ENCODE measurements around the gene CEP83. TPM values are rescaled to one million over a fixed set of nuclear protein-coding genes. Genes with fewer than 3 reads are reported as not detected.

CEP83 gene
- total and polyA plus RNA-seq, 9 of the 15 experiments (the other 6 are each of a cell fraction or from before 2014, with no cell fraction given), result 5.3 to 40.5 (median 31.3) TPM

GRCh38 chr12:94459728-94460615, at the start of gene CEP83 (continued):
- TF ChIP-seq, protein P1, sequence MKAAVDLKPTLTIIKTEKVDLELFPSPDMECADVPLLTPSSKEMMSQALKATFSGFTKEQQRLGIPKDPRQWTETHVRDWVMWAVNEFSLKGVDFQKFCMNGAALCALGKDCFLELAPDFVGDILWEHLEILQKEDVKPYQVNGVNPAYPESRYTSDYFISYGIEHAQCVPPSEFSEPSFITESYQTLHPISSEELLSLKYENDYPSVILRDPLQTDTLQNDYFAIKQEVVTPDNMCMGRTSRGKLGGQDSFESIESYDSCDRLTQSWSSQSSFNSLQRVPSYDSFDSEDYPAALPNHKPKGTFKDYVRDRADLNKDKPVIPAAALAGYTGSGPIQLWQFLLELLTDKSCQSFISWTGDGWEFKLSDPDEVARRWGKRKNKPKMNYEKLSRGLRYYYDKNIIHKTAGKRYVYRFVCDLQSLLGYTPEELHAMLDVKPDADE (conservative IDR thresholded peaks at IDR 0.05; ENCODE audit: control insufficient read depth, low read depth, low read length), result peak; percentile 76; the same call in 1 of the 2 replicates
- TF ChIP-seq SUPT5H (IDR thresholded peaks at IDR 0.05) (peak; percentile 90), TAF1 (IDR thresholded peaks at IDR 0.05; ENCODE audit: control insufficient read depth, extremely low read depth, insufficient read depth, low read length, severe bottlenecking) (peak; percentile 78), ETV6 (IDR thresholded peaks at IDR 0.05; ENCODE audit: borderline replicate concordance in 1 of 2, low read depth in 2 of 2, low read length in 1 of 2) (no peak), ETV6 (CRISPR knock-in tag; IDR thresholded peaks at IDR 0.05; ENCODE audit: borderline replicate concordance) (0 out of 2 replicates have a peak, but pooled peaks have one; percentile 57), HDAC1 (IDR thresholded peaks at IDR 0.05) (peak in 1 of 2 experiments; percentile 31; a peak in 2 of 4 replicates), TCF3 (CRISPR knock-in tag; IDR thresholded peaks at IDR 0.05) (no peak; the same call in none of the 2 replicates), KDM5B (IDR thresholded peaks at IDR 0.05; ENCODE audit: insufficient replicate concordance, low read depth, low read length) (peak; percentile 65), LCOR (CRISPR knock-in tag; IDR thresholded peaks at IDR 0.05) (0 out of 2 replicates have a peak, but pooled peaks have one; percentile 47), MYBL2 (IDR thresholded peaks at IDR 0.05; ENCODE audit: low read depth) (peak; percentile 88), MYBL2 (CRISPR knock-in tag; IDR thresholded peaks at IDR 0.05; ENCODE audit: borderline replicate concordance) (no peak), ZNF324 (CRISPR knock-in tag; IDR thresholded peaks at IDR 0.05) (0 out of 2 replicates have a peak, but pooled peaks have one; percentile 7), MTA3 (IDR thresholded peaks at IDR 0.05; ENCODE audit: borderline replicate concordance) (peak; percentile 83), TAF7 (tag; IDR thresholded peaks at IDR 0.05) (0 out of 2 replicates have a peak, but pooled peaks have one; percentile 54), ZBTB9 (CRISPR knock-in tag; IDR thresholded peaks at IDR 0.05) (peak; percentile 53; the same call in 1 of the 2 replicates)
- TF ChIP-seq, protein P2, sequence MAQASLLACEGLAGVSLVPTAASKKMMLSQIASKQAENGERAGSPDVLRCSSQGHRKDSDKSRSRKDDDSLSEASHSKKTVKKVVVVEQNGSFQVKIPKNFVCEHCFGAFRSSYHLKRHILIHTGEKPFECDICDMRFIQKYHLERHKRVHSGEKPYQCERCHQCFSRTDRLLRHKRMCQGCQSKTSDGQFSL (CRISPR knock-in tag; IDR thresholded peaks at IDR 0.05), result peak; percentile 93
- TF ChIP-seq, protein P2 (tag; IDR thresholded peaks at IDR 0.05), result no peak

Measured in K562 (cell line).